Measurements from ENCODE around the gene FAM3A.

The FAM3A gene

GRCh38 chrX:154458954-154459778 lies 56.9 kb downstream of the FAM3A start:
- DNase-seq: no peak

- peak; percentile 57 for DNase-seq
Measured at GRCh38 chrX:154458116-154458953, 57.7 kb downstream of the FAM3A start, which contains the start of gene PLXNA3. Gene PLXNA3 (plus strand): TSS chrX:154458281. CDS start chrX:154460184, 1,903 bp downstream.

GRCh38 chrX:154457491-154458115 lies 58.4 kb downstream of the FAM3A start:
- DNase-seq: peak; percentile 25

Data from stimulated activated naive CD4-positive, alpha-beta T cell treated with Interleukin-2 at 50 U/mL for 16 hours (primary cell).